OCI-LY3 (cell line): ENCODE measurements around the gene OSTF1.
A peak's percentile ranks its signal among the peaks of the same experiment; 100 is the strongest.

Source experiments
- EZH2phosphoT487 ChIP-seq: fragments of 200-600 bp; shearing (Covaris generic); IDR thresholded peaks from 2 replicates; pipeline ENCODE4 v1.6.1; 2018; ENCODE audit warnings: antibody characterized with exemption, mixed run types, low read depth
- TF ChIP-seq, protein P1 (sequence below): fragments of 200-600, 300-600 bp; sonication (generic); IDR thresholded peaks from 2 replicates; pipeline ENCODE4 v1.5.1; 2014; ENCODE audit warnings: antibody characterized with exemption, low read length, low read depth

GRCh38 chr9:75186767-75187380, 98.6 kb downstream of the OSTF1 start:
- no peak for TF ChIP-seq EZH2phosphoT487
- TF ChIP-seq, protein P1, sequence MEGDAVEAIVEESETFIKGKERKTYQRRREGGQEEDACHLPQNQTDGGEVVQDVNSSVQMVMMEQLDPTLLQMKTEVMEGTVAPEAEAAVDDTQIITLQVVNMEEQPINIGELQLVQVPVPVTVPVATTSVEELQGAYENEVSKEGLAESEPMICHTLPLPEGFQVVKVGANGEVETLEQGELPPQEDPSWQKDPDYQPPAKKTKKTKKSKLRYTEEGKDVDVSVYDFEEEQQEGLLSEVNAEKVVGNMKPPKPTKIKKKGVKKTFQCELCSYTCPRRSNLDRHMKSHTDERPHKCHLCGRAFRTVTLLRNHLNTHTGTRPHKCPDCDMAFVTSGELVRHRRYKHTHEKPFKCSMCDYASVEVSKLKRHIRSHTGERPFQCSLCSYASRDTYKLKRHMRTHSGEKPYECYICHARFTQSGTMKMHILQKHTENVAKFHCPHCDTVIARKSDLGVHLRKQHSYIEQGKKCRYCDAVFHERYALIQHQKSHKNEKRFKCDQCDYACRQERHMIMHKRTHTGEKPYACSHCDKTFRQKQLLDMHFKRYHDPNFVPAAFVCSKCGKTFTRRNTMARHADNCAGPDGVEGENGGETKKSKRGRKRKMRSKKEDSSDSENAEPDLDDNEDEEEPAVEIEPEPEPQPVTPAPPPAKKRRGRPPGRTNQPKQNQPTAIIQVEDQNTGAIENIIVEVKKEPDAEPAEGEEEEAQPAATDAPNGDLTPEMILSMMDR, result peak; percentile 74
